ENCODE results near the gene MLLT3. TPM values are rescaled to one million over a fixed set of nuclear protein-coding genes. Genes with fewer than 3 reads are reported as not detected.

Gene MLLT3
- total and polyA plus RNA-seq, 2 of the 8 experiments (the other 6 are each of a cell fraction or from before 2014, with no cell fraction given), result 5.9 to 9.6 TPM

DNA sequence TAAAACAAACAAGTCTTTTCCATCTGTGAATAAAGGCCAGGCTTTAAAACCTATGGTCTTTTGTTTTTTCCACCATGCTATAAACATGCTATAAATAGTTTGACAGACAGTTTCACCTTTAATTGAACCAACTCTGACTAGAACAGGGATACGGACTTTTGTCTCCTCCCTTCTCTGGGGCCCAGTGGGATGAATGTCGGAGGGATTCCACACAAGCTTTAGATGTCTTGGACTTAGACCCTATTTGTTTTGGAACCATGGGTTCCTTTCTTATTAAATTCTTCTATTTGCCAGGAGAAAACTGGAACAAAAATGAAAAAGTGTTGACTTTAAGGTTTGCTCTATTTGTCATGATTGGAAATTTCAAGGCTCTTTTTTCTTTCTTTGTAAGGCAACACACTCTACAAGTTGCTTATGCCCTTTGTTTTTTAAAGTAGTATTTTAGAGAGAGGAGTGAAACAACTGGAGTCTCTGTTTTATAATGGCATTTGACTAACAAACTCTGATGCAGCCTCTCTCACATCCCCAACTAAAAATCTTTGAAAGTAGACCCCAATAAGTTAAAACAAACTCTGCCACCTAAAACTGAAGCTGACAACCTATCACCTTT lies 145.3 kb downstream of the MLLT3 start (continued):
- TF ChIP-seq, protein P1, sequence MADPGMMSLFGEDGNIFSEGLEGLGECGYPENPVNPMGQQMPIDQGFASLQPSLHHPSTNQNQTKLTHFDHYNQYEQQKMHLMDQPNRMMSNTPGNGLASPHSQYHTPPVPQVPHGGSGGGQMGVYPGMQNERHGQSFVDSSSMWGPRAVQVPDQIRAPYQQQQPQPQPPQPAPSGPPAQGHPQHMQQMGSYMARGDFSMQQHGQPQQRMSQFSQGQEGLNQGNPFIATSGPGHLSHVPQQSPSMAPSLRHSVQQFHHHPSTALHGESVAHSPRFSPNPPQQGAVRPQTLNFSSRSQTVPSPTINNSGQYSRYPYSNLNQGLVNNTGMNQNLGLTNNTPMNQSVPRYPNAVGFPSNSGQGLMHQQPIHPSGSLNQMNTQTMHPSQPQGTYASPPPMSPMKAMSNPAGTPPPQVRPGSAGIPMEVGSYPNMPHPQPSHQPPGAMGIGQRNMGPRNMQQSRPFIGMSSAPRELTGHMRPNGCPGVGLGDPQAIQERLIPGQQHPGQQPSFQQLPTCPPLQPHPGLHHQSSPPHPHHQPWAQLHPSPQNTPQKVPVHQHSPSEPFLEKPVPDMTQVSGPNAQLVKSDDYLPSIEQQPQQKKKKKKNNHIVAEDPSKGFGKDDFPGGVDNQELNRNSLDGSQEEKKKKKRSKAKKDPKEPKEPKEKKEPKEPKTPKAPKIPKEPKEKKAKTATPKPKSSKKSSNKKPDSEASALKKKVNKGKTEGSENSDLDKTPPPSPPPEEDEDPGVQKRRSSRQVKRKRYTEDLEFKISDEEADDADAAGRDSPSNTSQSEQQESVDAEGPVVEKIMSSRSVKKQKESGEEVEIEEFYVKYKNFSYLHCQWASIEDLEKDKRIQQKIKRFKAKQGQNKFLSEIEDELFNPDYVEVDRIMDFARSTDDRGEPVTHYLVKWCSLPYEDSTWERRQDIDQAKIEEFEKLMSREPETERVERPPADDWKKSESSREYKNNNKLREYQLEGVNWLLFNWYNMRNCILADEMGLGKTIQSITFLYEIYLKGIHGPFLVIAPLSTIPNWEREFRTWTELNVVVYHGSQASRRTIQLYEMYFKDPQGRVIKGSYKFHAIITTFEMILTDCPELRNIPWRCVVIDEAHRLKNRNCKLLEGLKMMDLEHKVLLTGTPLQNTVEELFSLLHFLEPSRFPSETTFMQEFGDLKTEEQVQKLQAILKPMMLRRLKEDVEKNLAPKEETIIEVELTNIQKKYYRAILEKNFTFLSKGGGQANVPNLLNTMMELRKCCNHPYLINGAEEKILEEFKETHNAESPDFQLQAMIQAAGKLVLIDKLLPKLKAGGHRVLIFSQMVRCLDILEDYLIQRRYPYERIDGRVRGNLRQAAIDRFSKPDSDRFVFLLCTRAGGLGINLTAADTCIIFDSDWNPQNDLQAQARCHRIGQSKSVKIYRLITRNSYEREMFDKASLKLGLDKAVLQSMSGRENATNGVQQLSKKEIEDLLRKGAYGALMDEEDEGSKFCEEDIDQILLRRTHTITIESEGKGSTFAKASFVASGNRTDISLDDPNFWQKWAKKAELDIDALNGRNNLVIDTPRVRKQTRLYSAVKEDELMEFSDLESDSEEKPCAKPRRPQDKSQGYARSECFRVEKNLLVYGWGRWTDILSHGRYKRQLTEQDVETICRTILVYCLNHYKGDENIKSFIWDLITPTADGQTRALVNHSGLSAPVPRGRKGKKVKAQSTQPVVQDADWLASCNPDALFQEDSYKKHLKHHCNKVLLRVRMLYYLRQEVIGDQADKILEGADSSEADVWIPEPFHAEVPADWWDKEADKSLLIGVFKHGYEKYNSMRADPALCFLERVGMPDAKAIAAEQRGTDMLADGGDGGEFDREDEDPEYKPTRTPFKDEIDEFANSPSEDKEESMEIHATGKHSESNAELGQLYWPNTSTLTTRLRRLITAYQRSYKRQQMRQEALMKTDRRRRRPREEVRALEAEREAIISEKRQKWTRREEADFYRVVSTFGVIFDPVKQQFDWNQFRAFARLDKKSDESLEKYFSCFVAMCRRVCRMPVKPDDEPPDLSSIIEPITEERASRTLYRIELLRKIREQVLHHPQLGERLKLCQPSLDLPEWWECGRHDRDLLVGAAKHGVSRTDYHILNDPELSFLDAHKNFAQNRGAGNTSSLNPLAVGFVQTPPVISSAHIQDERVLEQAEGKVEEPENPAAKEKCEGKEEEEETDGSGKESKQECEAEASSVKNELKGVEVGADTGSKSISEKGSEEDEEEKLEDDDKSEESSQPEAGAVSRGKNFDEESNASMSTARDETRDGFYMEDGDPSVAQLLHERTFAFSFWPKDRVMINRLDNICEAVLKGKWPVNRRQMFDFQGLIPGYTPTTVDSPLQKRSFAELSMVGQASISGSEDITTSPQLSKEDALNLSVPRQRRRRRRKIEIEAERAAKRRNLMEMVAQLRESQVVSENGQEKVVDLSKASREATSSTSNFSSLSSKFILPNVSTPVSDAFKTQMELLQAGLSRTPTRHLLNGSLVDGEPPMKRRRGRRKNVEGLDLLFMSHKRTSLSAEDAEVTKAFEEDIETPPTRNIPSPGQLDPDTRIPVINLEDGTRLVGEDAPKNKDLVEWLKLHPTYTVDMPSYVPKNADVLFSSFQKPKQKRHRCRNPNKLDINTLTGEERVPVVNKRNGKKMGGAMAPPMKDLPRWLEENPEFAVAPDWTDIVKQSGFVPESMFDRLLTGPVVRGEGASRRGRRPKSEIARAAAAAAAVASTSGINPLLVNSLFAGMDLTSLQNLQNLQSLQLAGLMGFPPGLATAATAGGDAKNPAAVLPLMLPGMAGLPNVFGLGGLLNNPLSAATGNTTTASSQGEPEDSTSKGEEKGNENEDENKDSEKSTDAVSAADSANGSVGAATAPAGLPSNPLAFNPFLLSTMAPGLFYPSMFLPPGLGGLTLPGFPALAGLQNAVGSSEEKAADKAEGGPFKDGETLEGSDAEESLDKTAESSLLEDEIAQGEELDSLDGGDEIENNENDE (IDR thresholded peaks at IDR 0.05; ENCODE audit: insufficient replicate concordance, low read length), result no peak
- TF ChIP-seq HDAC2 (IDR thresholded peaks at IDR 0.05; ENCODE audit: borderline replicate concordance in 1 of 2, low read depth in 2 of 2, low read length in 2 of 2) (no peak), CHD1 (IDR thresholded peaks at IDR 0.05; ENCODE audit: low read depth, low read length) (no peak), SIN3A (conservative IDR thresholded peaks at IDR 0.05 in 1 of 2, IDR thresholded peaks at IDR 0.05 in 1 of 2; ENCODE audit: low read depth in 1 of 2, low read length in 2 of 2) (no peak), TAF1 (IDR thresholded peaks at IDR 0.05; ENCODE audit: low read depth, low read length) (no peak)
- TF ChIP-seq, protein P2, sequence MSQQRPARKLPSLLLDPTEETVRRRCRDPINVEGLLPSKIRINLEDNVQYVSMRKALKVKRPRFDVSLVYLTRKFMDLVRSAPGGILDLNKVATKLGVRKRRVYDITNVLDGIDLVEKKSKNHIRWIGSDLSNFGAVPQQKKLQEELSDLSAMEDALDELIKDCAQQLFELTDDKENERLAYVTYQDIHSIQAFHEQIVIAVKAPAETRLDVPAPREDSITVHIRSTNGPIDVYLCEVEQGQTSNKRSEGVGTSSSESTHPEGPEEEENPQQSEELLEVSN (IDR thresholded peaks at IDR 0.05), result no peak

Measured in H1 (cell line).